Measurements from ENCODE around the gene IL11RA.
"Not testable (repeated sequence)": the region's sequence is repeated elsewhere in the genome, so short reads cannot be mapped to it uniquely, and the experiment has no call there.

Gene IL11RA

DNA sequence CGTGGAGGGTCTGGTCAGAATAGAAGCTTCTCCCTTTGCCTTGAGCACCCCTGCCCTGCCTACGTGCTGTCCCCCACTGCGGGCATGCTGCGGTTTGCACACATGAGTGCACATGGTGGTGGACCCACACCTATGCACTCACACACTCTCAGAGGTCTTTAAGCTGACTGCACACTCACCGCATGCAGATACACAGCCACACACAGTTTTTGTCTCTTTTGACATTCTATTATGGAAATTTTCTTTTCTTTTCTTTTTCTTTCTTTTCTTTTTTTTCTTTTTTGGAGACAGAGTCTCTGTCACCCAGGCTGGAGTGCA, 22.5 kb upstream of the IL11RA start:
- DNase-seq (ENCODE audit: low read depth) = no peak

DNA sequence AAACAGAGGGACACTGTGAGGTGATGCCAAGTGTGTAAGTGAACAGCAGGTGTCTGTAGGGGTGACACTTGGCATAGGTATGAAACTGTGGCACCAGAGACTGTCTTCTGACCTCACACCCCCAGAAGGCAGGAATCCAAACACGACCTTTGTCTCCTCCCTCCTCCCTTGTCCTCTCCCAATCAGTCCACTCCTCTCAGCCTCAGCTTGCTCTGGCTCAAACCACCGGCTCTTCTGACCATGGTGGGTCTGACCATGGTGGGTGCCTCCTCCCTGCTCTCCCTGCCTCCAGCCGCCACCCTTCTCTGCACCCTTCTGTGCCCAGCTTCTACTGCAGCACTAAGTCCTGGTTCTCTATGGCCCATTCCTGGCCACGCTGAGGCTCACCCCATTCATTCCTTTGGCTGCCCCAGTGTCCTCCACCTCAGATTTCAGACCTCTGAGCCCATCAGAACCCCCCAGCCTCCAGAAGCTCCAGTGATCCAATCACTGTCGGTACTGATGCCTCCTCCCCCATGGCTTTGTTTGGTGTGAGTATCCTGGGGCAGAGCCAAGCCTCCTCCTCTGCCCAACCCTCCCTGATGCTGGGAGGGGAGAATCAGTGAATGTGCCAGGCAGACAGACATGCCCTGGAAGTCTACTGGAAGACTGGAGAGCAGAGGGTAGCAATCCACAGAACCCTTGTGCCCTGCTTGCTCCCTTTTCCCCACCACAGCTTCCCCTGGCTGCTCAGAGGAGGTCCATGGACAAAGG, 21.4 kb upstream of the IL11RA start:
- DNase-seq (ENCODE audit: low read depth) = no peak

DNA sequence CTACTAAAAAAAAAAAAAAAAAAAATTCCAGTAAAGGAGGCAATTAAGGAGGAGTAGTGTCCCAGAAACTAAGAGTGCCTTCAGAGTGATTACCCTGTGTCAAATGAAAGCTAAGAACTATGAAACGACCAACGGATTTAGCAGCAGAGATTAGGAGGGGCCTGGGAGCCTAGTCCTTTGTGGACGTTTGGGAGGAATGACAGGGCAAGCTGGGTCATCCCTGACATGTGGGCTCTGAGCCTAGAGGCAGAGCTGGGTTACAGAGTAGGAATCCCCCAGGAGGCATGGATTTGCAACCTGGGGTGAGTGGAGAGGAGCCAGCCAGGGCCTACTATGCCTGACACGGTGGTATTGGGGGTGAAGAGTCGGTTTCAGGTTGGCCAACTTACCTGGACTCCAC, 18.8 kb upstream of the IL11RA start:
- no peak for DNase-seq (ENCODE audit: low read depth)

DNA sequence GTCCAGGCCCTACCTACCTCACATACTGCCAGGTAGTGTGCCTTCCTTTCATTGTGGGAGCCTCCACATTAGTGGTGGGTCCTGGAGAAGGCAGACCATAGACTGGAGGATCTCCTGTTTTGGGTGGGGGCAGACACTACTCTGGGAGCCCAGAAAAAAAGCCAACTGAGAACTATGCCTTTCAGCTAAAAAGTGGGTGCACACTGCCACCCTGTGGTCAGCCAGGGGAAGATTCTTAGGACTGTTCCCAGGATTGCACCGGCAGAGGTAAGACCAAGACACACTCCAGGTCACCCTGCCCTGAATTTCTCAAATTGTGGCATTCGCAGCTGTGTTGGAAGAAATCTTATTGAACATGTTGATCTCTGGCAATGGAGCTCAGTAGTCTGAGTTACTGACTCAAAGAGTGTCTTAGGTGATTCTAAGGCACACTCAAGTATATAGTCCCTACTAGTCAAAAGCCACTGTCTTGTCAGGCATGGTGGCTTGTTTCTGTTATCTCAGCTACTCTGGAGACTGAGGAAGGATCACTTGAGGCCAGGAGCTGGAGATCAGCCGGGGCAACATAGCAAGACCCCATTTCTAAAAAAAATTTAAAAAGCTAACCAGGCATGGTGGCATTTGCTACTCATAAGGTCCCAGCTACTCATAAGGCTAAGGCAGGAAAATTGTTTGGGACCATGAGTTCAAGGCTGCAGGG, 18.0 kb upstream of the IL11RA start:
- peak; percentile 73 for DNase-seq (ENCODE audit: low read depth)

DNA sequence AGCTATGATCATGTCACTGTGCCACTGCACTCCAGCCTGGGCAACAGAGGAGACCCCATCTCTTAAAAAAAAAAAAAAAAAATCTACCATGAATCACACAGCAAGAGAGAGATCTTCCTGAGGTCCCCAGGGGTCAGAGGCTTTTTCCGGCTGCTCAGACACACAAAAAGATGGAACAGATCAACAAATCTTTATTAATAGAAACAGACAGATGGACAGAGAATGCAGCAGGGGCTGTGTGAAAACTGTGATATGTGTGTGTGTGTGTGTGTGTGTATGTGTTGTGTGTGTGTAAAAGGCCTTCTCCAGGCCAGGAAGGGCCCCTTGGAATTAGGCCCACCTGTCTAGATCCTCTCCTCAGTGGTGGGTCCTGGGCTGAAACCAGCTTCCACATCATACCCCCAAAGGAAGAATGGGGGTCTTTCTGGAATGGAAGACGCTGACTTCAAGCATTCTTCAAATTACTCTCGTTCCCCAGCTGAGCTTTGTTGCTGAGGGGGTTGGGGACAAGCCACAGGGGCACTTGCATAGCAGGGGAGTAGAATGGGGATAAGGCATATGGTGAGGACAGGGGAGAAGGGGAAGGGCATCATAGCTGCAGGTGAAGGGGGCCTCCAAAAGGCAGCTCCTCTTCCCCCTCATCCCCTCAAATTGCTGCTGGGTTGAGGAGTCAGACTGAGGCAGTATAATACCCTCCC, 17.3 kb upstream of the IL11RA start:
- DNase-seq (ENCODE audit: low read depth) = no peak

DNA sequence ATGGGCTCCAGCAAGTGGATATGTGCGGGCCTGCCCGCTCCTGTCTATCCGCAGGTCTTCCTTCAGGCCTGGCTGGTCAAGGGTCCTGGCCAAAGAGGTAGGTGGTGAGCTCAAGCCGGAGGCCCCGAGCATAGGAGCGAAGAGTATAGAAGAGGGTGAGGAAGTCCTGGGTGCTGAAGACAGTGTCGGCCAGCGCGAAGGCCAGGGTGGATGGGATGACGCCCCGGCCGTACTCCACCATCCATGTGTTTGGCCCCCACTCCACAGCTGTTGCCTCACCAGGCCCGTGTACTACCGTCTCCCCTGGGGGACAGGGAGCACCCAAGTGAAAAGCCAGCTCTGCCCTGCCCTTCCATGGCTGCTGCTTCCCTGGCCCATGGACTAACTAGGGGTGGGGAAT, 16.4 kb upstream of the IL11RA start:
- no peak for DNase-seq (ENCODE audit: low read depth)

DNA sequence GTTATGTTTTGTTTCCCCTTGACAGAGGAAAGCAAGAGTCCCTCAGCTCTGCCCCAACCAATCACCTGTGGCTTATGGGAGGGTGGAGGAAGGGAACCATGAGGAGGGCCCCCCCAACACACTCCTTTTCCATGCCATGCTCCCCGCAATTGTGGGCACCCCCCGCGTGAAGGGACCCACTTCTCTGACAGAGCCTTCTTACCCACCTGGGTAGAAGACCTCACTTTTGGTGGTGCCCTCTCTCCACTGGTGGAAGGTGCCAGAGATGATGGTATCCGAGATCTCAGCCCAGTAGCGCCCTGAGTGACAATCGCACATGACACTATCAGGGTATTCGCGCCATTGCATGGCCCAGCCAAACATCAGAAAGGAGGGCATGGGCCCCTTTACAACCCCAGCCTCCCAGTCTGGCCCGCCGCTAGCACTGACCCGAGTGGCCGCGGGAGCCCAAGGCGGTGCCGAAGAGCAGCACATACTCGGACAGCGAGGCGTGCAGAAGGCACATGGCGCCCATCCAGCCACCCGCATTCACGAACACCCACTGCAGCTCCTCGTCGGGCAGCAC, 15.1 kb upstream of the IL11RA start:
- peak; percentile 59 for DNase-seq (ENCODE audit: low read depth)

DNA sequence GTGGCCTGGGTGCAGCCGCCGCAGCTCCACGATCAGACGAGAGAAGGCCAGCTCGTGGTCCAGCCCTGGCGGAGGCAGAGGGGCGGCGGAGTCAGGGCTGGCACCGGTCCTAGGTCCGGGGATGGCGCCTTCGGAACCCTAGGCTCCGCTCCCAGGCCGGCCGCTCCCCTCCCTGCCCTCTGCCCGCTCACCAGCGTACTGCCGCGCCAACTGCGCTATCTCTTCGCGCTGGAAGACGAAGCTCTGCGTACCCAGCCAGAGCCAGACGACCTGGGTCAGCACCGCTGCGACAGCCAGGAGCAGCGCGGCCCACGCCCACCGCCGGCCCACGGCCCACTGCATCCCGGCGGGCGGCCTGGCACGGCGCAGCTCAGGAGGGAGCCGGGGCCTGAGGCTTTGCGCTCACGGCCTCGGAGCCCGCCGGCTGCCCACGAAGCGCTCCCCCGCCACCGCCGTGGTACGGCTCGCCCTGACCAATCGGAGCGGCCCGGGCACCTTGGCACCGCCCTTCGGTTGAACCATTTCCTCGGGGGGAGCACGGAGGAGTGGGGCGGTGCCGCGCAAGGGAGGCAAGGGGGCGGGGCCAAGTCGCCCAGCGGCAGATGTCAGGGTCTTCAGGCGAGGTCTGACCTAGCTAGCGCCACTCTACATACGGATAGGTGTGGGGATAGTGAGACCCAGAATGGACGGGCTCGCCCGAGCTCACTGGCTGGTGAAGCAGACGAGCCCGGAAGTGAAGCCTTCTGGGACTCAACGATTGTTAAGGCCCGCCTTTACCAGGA, 14.4 kb upstream of the IL11RA start, which contains the start of gene SIGMAR1:
TSS of gene SIGMAR1 (minus strand) at position 432 of the 782 bp plus-strand sequence. CDS start at position 342, 90 bp downstream.
- peak; percentile 88 for DNase-seq (ENCODE audit: low read depth)

DNA sequence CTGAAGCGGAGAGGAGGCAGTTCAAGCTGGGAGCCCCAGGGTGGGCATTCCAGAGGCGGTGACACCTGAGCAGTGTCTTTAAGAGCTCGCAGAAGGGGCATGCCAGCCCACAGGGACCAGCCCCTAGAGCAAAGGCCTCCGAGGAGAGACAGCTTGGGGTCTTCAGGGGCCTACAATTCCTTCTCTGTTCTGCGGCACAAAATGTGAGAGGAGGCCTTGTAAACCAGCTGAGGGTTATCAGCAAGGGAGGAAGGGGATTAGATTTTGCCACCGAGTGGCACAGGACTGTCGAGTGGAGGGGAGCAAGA, 13.9 kb upstream of the IL11RA start:
- DNase-seq (ENCODE audit: low read depth) = no peak

DNA sequence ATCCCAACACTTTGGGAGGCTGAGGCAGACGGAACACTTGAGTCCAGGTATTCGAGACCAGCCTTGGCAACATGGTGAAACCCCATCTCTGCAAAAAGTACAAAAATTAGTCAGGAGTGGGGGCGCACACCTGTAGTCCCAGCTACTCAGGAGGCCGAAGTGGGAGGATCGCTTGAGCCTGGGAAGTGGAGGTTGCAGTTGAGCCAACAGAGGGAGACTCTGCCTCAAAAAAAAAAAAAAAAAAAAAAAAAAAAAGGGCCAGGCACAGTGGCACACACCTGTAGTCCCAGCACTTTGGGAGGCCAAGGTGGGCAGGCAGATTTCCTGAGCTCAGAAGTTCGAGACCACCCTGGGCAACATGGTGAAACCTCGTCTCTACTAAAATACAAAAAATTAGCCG, 12.7 kb upstream of the IL11RA start:
- not testable (repeated sequence) for DNase-seq (ENCODE audit: low read depth)

DNA sequence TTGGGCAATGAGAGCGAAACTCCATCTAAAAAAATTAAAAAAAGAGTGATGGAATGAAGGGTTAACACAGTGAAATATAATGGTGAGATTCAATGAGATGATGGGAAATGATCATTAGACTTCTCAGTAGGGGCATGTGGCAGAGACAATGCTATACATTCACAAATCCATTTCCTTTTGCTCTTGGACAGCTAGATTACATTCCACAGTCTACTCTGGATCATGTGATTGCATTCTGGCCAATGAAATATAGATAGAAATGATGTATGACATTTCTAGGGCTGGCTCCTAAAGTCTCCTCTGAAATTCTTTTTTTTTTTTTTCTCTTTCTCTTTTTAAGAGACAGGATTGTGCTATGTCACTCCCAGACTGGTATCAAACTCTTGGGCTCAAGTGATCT, 9.3 kb upstream of the IL11RA start:
- DNase-seq (ENCODE audit: low read depth) = peak; percentile 35

DNA sequence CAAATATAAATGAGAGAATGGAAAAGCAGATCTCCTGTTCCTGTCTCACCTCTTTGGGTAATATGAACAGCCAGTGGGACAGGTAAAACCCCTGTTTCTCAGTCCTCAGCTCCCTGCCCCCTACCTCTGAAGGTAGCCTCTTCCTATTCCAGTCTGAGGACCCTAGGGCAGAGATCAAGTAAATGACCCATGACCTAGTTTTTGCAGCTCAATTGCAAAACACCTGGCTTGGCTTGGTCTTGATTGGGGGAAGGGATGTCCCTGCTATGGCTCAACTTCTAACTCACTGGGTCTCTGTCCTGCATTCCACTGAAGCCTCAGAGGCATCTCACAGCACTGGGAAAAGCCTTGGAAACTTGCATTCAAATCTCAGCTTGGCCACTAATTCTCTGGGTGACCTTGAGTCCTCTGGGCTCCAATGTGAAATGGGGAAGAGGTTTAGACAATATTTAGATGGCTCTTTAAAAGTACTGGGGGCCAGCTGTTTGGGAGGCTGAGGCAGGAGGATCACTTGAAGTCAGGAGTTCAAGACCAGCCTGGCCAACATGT, 7.1 kb upstream of the IL11RA start:
- DNase-seq (ENCODE audit: low read depth) = no peak

DNA sequence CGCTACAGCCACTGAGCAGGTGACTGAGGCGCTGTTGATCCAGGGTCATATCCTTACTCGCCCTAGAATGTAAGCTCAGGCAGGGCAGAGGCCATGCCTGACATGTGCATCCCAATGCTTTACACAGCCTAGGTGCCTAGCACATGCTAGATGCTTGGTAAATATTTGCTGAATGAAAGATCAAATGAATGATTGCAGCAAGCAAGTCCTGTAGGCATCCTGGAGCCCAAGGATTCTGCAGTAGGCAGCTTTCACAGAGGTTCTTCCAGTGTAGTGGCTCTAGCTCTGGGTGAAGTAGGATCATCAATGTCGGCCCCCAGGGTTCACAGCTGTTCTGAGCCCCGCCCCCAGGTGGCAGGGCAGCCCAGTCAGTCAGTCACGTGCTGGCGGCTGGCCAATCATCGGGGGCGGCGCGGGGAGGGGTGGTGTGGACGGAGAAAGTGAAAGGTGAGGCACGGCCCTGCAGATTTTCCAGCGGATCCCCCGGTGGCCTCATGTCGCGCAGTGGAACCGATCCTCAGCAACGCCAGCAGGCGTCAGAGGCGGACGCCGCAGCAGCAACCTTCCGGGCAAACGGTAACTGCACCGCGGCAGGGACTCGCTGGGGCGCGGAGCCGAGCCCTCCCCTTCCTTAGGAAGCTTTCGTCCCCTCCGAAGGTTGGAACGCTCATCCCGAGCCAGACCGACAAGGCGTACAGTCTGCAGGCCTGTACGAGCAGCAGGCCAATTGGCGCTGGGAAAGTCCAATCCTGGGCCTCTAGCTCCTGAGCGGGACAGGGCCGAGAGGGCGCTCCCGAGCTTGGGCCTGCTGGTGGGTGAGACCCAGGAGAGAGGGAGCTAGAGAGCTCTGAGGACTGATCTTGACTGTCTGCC, 5.5 kb upstream of the IL11RA start, which contains the start of gene GALT:
TSS of gene GALT (plus strand) at position 465 of the 873 bp plus-strand sequence. CDS start at position 495, 30 bp downstream.
- peak; percentile 86 for DNase-seq (ENCODE audit: low read depth)

DNA sequence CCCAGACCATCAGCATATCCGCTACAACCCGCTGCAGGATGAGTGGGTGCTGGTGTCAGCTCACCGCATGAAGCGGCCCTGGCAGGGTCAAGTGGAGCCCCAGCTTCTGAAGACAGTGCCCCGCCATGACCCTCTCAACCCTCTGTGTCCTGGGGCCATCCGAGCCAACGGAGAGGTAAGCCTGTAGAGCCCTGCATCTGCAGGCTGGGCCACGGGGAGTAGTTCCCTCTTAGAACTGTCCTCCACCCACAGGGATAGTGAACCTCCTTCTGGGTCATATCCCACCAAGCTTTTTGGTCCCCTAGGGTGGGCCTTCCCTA, 4.9 kb upstream of the IL11RA start:
- no peak for DNase-seq (ENCODE audit: low read depth)

DNA sequence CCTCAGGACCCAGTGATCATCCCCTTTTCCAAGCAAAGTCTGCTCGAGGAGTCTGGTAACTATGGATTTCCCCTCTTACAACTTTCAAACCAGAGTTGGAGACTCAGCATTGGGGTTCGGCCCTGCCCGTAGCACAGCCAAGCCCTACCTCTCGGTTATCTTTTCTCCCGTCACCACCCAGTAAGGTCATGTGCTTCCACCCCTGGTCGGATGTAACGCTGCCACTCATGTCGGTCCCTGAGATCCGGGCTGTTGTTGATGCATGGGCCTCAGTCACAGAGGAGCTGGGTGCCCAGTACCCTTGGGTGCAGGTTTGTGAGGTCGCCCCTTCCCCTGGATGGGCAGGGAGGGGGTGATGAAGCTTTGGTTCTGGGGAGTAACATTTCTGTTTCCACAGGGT, 4.3 kb upstream of the IL11RA start:
- no peak for DNase-seq (ENCODE audit: low read depth)

DNA sequence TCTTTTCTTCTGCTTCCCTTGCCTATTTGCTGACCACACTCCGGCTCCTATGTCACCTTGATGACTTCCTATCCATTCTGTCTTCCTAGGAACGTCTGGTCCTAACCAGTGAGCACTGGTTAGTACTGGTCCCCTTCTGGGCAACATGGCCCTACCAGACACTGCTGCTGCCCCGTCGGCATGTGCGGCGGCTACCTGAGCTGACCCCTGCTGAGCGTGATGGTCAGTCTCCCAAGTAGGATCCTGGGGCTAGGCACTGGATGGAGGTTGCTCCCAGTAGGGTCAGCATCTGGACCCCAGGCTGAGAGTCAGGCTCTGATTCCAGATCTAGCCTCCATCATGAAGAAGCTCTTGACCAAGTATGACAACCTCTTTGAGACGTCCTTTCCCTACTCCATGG, 3.3 kb upstream of the IL11RA start:
- no peak for DNase-seq (ENCODE audit: low read depth)

DNA sequence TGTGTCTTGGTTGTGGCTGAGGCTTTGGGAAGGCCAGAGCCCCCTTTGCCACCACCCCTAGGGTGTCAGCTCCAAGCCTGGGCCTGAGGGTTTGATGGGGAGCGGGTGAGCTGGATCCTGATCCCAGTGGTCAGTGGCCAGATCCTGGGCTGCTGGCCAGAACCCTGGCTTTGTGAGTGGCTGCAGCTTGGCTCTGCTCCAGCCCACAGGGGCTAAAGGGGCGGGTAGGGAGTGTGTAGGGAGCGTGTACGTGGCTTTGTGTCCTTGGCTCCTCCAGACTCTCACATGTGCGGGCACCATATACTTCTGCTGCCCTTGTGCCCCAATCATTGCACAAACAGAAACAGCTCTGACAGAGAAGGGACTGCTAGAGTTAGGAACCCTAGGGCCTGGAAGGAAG, 1.2 kb upstream of the IL11RA start:
- no peak for DNase-seq (ENCODE audit: low read depth)

DNA sequence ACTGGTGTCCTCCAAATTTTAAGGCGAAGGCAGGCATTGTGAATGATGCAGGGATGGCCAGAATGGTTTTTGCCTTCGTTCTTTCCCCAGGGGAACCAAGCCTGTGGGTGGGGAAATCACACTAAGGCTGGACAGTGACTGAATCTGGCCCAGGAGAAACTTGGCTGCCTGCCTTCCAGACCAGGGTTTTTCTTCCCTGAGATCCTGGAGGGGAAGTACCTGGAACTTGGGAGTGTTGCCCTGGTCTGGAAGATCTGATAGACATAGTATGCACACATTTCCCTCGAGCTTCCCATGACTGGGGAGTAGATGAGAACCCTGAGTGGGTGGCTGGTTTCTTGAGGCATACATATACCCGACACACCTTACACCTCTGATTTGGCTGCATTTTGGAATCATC, 664 bp upstream of the IL11RA start:
- DNase-seq (ENCODE audit: low read depth) = peak; percentile 39

DNA sequence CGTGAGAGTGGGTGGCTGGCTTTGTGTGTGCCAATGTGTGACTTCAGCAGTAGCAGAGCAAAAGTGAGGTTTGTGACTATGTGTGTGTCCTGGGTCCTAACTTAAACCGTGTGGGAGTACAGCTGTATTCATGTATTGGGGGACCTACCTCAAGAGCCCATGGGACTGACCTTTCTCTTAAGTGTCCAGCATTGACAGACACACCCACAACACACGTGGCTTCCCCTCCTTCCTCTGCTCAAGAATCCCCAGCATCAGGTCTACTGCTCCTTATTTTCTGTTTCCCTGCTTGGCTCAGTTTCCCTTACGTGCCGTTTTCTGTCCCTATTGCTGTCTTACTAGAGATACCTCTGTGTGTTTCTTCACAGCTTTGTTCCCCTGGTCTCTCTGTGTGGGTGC, 616 bp downstream of the IL11RA start:
- DNase-seq (ENCODE audit: low read depth) = peak; percentile 31

DNA sequence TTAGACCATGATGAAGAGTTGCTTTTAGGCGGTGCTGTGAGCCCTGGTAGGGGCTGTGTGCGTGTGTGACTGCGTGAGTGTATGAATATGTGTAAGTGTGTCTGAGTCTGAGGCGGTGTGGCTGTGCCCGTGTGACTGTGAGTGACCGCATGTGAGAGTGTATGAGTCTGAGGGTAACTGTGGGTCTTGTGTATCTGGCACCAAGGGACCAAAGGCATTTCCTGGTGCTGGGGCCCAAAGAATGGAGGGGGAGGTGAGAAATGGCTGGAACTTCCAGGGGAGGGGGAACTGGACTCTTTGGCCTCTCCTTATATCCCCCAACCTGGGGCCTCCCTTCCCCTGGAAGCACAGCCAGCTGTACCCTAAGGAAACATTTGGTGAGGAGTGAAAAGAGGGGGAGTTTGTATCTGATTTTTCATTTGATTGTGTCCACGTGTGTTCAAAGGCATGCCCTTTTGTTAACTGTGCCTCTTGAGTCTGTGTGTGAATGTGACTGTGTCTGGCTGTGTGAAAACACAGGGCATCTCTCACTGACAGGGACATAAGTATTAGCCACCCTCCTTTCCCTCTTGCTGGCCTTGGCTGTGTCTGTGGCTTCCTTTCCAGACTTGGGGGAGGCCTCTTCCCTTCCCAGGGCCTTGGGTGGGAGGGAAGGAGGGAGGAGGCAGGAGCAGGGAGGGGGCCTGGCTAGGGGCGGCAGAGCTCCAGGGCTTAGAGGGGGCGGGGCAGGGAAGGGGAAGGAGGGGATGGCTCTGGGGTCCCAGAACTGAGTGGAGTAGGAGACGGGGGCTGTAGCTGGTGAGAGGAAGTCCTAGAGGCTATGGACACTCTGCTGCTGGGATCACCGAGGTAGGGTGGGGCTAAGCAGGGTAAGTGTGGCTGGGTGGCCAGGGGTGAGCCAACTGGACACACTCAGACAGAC, 1.4 kb downstream of the IL11RA start:
- peak; percentile 74 for DNase-seq (ENCODE audit: low read depth)

All from EH (cell line).